ENCODE measurements around the gene RABL6.

DNA sequence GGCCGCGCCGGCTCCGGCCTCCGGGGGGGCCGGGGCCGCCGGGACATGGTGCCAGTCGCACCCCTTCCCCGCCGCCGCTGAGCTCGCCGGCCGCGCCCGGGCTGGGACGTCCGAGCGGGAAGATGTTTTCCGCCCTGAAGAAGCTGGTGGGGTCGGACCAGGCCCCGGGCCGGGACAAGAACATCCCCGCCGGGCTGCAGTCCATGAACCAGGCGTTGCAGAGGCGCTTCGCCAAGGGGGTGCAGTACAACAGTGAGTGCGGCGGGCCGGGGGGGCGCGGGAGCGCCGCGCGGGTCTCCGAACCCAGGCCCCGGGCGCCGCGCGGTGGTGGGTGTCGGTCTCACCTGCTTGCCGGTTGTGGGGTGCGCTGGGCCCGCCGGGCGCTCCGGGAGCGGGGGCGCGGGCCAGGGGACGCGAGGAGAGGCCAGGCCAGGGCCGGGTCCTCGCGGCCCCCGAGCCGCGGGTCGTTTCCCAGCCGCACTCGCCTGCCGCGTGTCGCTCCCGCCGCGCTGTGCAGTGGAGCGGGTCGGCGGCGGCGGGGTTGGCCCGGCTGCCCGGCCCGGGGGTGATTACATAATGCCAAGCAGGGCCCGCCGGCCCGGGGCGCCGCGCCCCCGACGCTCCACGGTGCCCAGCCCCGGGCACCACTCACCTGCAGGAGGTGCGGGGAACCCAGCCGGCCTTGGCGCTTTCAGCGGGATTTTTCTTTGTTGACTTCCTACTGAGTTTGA is 492 bp downstream of the RABL6 start:
- TF ChIP-seq, protein P1, sequence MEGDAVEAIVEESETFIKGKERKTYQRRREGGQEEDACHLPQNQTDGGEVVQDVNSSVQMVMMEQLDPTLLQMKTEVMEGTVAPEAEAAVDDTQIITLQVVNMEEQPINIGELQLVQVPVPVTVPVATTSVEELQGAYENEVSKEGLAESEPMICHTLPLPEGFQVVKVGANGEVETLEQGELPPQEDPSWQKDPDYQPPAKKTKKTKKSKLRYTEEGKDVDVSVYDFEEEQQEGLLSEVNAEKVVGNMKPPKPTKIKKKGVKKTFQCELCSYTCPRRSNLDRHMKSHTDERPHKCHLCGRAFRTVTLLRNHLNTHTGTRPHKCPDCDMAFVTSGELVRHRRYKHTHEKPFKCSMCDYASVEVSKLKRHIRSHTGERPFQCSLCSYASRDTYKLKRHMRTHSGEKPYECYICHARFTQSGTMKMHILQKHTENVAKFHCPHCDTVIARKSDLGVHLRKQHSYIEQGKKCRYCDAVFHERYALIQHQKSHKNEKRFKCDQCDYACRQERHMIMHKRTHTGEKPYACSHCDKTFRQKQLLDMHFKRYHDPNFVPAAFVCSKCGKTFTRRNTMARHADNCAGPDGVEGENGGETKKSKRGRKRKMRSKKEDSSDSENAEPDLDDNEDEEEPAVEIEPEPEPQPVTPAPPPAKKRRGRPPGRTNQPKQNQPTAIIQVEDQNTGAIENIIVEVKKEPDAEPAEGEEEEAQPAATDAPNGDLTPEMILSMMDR (conservative IDR thresholded peaks at IDR 0.05 in 1 of 2, IDR thresholded peaks at IDR 0.05 in 1 of 2; ENCODE audit: low read depth in 1 of 2, low read length in 2 of 2) = no peak
- TF ChIP-seq EZH2 (IDR thresholded peaks at IDR 0.05; ENCODE audit: low read length, missing control alignments) = no peak
